ENCODE results near the gene CHPF.

DNA sequence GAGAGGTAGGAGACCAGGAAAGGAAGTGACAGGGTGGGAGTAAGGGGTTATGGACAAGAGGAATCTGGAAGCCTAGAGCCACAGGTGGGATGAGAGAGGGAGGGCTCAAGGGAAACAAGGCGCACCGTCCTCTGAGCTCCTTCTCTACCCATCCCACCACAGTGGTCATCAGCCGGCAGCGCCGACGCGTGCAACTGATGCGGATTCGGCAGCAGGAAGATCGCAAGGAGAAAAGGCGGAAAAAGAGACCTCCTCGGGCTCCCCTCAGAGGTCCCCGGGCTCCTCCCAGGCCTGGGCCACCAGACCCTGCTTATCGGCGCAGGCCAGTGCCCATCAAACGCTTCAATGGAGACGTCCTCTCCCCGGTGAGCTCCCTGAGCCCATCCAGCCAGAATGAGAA, 5.4 kb upstream of the CHPF start:
- no peak for TF ChIP-seq CTCF (IDR thresholded peaks at IDR 0.05; ENCODE audit: extremely low read depth in 1 of 2, insufficient read depth in 1 of 2, low read depth in 1 of 2, low read length in 2 of 2)
- TF ChIP-seq POLR2A (IDR thresholded peaks at IDR 0.05; ENCODE audit: low read depth, low read length), result no peak
- no peak for TF ChIP-seq POLR2AphosphoS5 (IDR thresholded peaks at IDR 0.05; ENCODE audit: insufficient read depth, low read depth, low read length)
- no peak for TF ChIP-seq MYC (IDR thresholded peaks at IDR 0.05; ENCODE audit: low read depth, low read length)
- no peak for TF ChIP-seq JUN (IDR thresholded peaks at IDR 0.05; ENCODE audit: borderline replicate concordance, insufficient read depth, insufficient read length, low read depth)
- TF ChIP-seq, protein P1, sequence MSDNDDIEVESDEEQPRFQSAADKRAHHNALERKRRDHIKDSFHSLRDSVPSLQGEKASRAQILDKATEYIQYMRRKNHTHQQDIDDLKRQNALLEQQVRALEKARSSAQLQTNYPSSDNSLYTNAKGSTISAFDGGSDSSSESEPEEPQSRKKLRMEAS (IDR thresholded peaks at IDR 0.05; ENCODE audit: insufficient read depth, insufficient read length), result no peak
- no peak for TF ChIP-seq EZH2 (IDR thresholded peaks at IDR 0.05; ENCODE audit: borderline replicate concordance, low read depth, low read length, severe bottlenecking)
- TF ChIP-seq FOS (IDR thresholded peaks at IDR 0.05; ENCODE audit: borderline replicate concordance, insufficient read depth, low read length), result no peak
- no peak for TF ChIP-seq GATA2 (IDR thresholded peaks at IDR 0.05; ENCODE audit: insufficient read depth, insufficient read length, low read depth, low read length)
